Motor neuron (in vitro differentiated cells): Measurements from ENCODE around the gene FBXO34. TPM values are rescaled to one million over a fixed set of nuclear protein-coding genes. Genes with fewer than 3 reads are reported as not detected.

Experiments used
- ATAC-seq, 8 experiments: fragments of 200-7000 bp; cut with Tn5 transposase; replicated peaks in 6 of 8; 2 replicates each; pipeline ENCODE4 v1.8.0; 2021; ENCODE audit warnings: mild to moderate bottlenecking in 8 of 8, moderate library complexity in 8 of 8
- H3K27ac ChIP-seq, 2 donors: fragments of 250-450 bp; sonication (Bioruptor Pico); 2 replicates each; pipeline ENCODE4 v1.9.0; 2021; ENCODE audit warnings: antibody characterized with exemption in 2 of 2, mild to moderate bottlenecking in 2 of 2, moderate library complexity in 1 of 2
- H3K4me1 ChIP-seq, 2 donors: fragments of 250-450 bp; sonication (Bioruptor Pico); replicated peaks in 1 of 2; 2 replicates each; pipeline ENCODE4 v1.6.1; 2021; ENCODE audit warnings: antibody characterized with exemption in 2 of 2, mild to moderate bottlenecking in 2 of 2, moderate library complexity in 1 of 2
- H3K4me3 ChIP-seq, 5 donors: fragments of 250-450 bp; sonication (Bioruptor Pico); 2 replicates each; pipeline ENCODE4 v1.9.0; 2021; ENCODE audit warnings: antibody characterized with exemption in 5 of 5, mild to moderate bottlenecking in 5 of 5, moderate library complexity in 4 of 5
- WGBS, 10 experiments: fragments of 450-650 bp; shearing (Covaris generic); methylation state at CpG; one replicate each; pipeline ENCODE4 v1.0.0; 2022; 5-methylcytosine and 5-hydroxymethylcytosine counted together
- in situ Hi-C, 9 experiments: fragments of 400-800 bp; cut with MboI; loops; one replicate each; pipeline ENCODE4 v1.15.0; 2021; ENCODE audit warnings: low sequenced_read_pairs in 9 of 9, low pct_unique_long_range_greater_than_20kb in 2 of 9; ENCODE audit not compliant: unreplicated experiment in 9 of 9
- total RNA-seq, 8 experiments: library from RNA; unstranded; fragments of 300-600 nt; gene quantifications; 2 replicates each; pipeline versions ENCODE4 v1.2.3 to v1.2.4, GENCODE V29; 2022

FBXO34 gene
- total RNA-seq, 8 experiments from 2014 or later = 14.1 to 31.9 (median 20.6) TPM

DNA sequence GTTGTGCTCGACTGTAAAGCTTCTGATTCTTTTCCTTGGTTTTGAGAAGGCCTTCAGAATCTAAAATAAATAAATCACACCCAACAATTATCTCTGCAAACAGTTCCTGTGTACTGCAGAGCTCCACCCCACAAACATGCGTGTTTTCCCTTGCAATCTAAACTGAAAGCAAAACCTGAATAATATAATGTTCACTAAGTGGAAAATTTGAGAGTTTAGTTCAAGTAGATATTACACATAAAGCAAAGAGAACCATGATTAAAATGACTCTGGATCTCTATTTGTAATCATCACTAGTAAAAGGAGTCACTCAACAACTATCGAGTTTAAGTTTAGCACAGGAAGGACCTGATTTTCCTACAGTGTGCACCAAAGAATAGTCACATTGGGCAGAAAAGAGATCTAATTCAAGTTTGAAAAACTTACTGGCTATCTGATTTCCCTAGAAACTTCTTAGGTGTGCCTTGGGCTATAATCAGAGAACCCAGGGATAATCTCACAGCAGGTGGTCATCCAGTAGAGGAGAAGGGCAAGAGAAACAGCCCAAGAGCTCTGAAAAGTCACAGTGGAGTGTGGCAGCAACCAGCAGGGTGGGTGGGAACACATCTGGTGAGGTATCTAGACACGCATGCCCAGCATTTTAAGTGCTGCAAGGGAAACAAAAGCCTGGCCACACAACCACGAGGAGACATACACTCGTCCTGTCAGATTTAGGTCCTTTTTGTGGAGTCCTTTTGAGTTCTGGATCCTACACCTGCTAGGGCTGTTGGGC, 115.0 kb downstream of the FBXO34 start:
- ATAC-seq = peak in 3 of 8 experiments; percentile 34 to 62 (median 57)
- Histone ChIP-seq H3K27ac (no peak overlapping the region), H3K4me3 (no peak overlapping the region), H3K4me1 (no peaks in the 10 kb centered on the region)
- 65 to 100% (median 90%) methylated on average over 1 to 5 of the region's 6 CpGs; no CpG with 5 or more reads in 1 of the 10 experiments for whole genome bisulfite sequencing, 10 experiments
- in situ Hi-C loops = no loop called here

- Histone ChIP-seq H3K27ac (no peak overlapping the region), H3K4me3 (no peak overlapping the region), H3K4me1 (no peaks in the 10 kb centered on the region)
- WGBS, 10 experiments = 80 to 100% (median 93%) methylated on average over 1 to 4 of the region's 4 CpGs; no CpG with 5 or more reads in 1 of the 10 experiments
- in situ Hi-C loops = no loop called here
- no peak for ATAC-seq
These were observed 115.9 kb downstream of the FBXO34 start for GRCh38 chr14:55387121-55387520.

- no peaks in the 10 kb centered on the region for H3K4me1 ChIP-seq
- no peak overlapping the region for H3K4me3 ChIP-seq
- H3K27ac ChIP-seq = no peak overlapping the region
- peak in 2 of 8 experiments; percentile 18 to 36 for ATAC-seq
- in situ Hi-C loops = no loop called here
These were observed 116.9 kb downstream of the FBXO34 start for GRCh38 chr14:55388160-55388559.

GRCh38 chr14:55389330-55389729, 118.1 kb downstream of the FBXO34 start:
- ATAC-seq = peak in 2 of 8 experiments; percentile 62 to 64
- in situ Hi-C loops = no loop called here
- WGBS, 10 experiments = 11 to 100% (median 86%) methylated on average over 1 to 4 of the region's 4 CpGs; no CpG with 5 or more reads in 1 of the 10 experiments
- H3K4me3 ChIP-seq = no peak overlapping the region
- no peak overlapping the region for H3K27ac ChIP-seq
- no peaks in the 10 kb centered on the region for H3K4me1 ChIP-seq

DNA sequence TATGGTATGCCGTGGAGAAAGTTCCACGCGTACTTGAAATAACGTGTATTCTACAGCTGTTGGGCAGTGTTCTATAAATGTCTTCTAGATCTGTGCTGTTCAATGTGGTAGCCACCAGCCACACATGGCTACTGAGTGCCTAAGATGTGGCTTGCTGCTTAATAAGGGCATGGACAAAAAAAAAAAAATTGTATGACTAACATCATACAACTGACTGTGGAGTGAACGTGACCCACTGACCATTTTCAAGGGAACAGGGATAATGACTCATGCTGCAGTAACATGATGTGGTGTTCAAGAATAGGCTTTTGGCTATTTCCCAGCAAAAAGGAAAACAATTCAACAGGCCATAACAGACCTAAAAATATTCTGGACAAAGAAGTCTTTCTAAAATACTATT, 127.5 kb downstream of the FBXO34 start:
- Histone ChIP-seq H3K27ac (no peak overlapping the region), H3K4me1 (no peaks in the 10 kb centered on the region), H3K4me3 (no peak overlapping the region)
- peak in 7 of 8 experiments; percentile 60 to 99 (median 93) for ATAC-seq
- in situ Hi-C loops = no loop called here
- 62 to 100% (median 91%) methylated on average over 2 to 5 of the region's 5 CpGs; no CpG with 5 or more reads in 1 of the 10 experiments for WGBS, 10 experiments

DNA sequence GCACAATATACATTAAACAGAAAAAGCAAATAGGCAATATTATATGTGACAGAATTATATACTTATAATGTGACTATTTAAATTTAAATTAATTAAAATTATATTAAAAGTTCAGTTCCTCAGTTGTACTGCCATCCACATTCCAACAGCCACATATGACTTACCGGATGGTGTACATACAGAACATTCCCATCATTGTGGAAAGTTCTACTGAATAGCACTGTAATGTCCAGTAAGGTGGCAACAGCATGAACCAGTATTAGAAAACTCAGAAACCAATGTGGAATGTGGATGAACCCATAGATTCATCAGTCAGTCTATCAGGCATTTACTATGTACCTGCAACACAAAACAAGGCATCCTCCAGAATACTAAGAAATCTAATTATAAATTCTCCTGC, 128.0 kb downstream of the FBXO34 start:
- H3K4me1 ChIP-seq = no peaks in the 10 kb centered on the region
- WGBS, 10 experiments = 93 to 100% (median 100%) methylated on average over 1 of the region's 1 CpG; no CpG with 5 or more reads in 4 of the 10 experiments
- in situ Hi-C loops = no loop called here
- no peak for ATAC-seq
- H3K4me3 ChIP-seq = no peak overlapping the region
- no peak overlapping the region for H3K27ac ChIP-seq

DNA sequence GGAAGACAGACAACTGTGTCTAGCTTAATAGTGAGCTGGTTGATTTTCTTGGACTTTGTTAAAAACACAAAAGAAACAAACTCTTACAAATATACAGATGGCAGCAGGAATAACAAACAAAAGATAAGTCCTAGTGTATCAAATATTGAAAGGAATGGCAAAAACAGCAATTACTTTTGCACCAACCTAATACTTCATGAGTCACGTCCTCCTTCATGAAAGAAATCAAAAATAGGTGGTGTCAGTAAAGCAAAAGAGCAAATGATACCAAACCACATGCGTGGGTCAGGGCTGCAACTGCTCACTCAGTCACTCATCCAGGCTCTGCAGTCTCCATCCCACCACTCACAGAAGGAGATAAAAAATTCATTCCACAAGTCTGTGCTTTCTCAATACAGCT, 128.6 kb downstream of the FBXO34 start:
- H3K4me1 ChIP-seq = no peaks in the 10 kb centered on the region
- no peak overlapping the region for H3K4me3 ChIP-seq
- no peak for ATAC-seq
- H3K27ac ChIP-seq = no peak overlapping the region
- in situ Hi-C loops = no loop called here
- WGBS, 10 experiments = 37 to 100% (median 81%) methylated on average over 1 to 2 of the region's 2 CpGs

DNA sequence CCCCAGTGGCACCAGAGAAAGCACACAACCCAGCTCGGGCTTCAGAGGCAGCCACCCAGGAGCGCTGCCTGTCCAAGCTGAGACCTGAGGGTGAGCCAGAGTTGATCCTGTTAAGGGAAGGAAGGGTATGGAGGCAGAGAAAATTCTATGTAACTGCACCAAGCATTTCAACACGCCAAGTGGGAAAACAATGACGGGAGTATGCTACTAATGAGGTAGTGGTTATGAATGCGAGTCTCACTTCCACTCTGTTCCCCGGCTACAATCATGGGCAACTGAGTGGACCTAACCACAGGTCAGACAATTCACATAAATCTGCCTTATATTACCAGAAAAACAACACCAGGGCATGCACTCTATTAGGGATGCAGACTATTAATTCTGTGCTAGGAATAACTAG, 130.5 kb downstream of the FBXO34 start:
- WGBS, 10 experiments = 80 to 100% (median 93%) methylated on average over 1 to 6 of the region's 6 CpGs; no CpG with 5 or more reads in 2 of the 10 experiments
- ATAC-seq = no peak
- Histone ChIP-seq H3K27ac (no peak overlapping the region), H3K4me1 (no peaks in the 10 kb centered on the region), H3K4me3 (no peak overlapping the region)
- in situ Hi-C loops = no loop called here

Other genes with a start within 250 kb of the FBXO34 start
- 10 to 100 TPM in 3 of 8 experiments, 1 to 10 TPM in 5; 2.0 to 22.1 (median 8.6) TPM for gene WDHD1, start 244.3 kb upstream of the FBXO34 start, total RNA-seq
- gene SOCS4, start 244.2 kb upstream of the FBXO34 start, total RNA-seq = 10 to 100 TPM; 19.6 to 32.4 (median 23.8) TPM
- 10 to 100 TPM; 22.6 to 95.9 (median 42.7) TPM for gene MAPK1IP1L, start 219.8 kb upstream of the FBXO34 start, total RNA-seq
- gene LGALS3, start 142.2 kb upstream of the FBXO34 start, total RNA-seq = 10 to 100 TPM in 4 of 8 experiments, 1 to 10 TPM in 3, under 1 TPM in 1; 0.54 to 47.2 (median 16.2) TPM
- gene DLGAP5, start 79.8 kb upstream of the FBXO34 start, total RNA-seq = 10 to 100 TPM in 3 of 8 experiments, 1 to 10 TPM in 4, under 1 TPM in 1; 0.10 to 48.5 (median 2.7) TPM
- 10 to 100 TPM in 6 of 8 experiments, 1 to 10 TPM in 2; 7.7 to 19.1 (median 13.6) TPM for gene ATG14, start 140.4 kb downstream of the FBXO34 start, total RNA-seq
- under 1 TPM in 2 of 8 experiments, not detected in 6; 0.23 to 0.61 TPM for gene TBPL2, start 169.2 kb downstream of the FBXO34 start, total RNA-seq